Measurements from ENCODE around the gene RAPGEF4.
A peak's percentile ranks its signal among the peaks of the same experiment; 100 is the strongest.
"Not testable (repeated sequence)": the region's sequence is repeated elsewhere in the genome, so short reads cannot be mapped to it uniquely, and the experiment has no call there.

Gene RAPGEF4

GRCh38 chr2:173016451-173016850, 280.8 kb downstream of the RAPGEF4 start:
- DNase-seq, result no peak

GRCh38 chr2:173017646-173018420, 282.2 kb downstream of the RAPGEF4 start:
- DNase-seq, result no peak

- DNase-seq, result no peak
These were observed 284.1 kb downstream of the RAPGEF4 start for GRCh38 chr2:173019755-173020154.

- DNase-seq, result no peak
These were observed 286.3 kb downstream of the RAPGEF4 start for GRCh38 chr2:173021939-173022371.

GRCh38 chr2:173023718-173024117, 288.1 kb downstream of the RAPGEF4 start:
- no peak for DNase-seq

- no peak for DNase-seq
These were observed 290.8 kb downstream of the RAPGEF4 start for GRCh38 chr2:173026479-173026878.

GRCh38 chr2:173027181-173028128, 291.8 kb downstream of the RAPGEF4 start:
- DNase-seq, result peak; percentile 57

GRCh38 chr2:173028141-173028540, 292.5 kb downstream of the RAPGEF4 start:
- DNase-seq, result no peak

GRCh38 chr2:173028671-173029070, 293.0 kb downstream of the RAPGEF4 start:
- DNase-seq, result no peak

- no peak for DNase-seq
These were observed 295.2 kb downstream of the RAPGEF4 start for GRCh38 chr2:173030561-173031490.

- DNase-seq, result no peak
These were observed 296.4 kb downstream of the RAPGEF4 start for GRCh38 chr2:173032032-173032431.

- no peak for DNase-seq
These were observed 297.4 kb downstream of the RAPGEF4 start for GRCh38 chr2:173033084-173033483.

GRCh38 chr2:173034143-173034542, 298.5 kb downstream of the RAPGEF4 start:
- DNase-seq, result no peak

- DNase-seq, result no peak
These were observed 301.8 kb downstream of the RAPGEF4 start for GRCh38 chr2:173037245-173038120.

GRCh38 chr2:173038257-173038656, 302.6 kb downstream of the RAPGEF4 start:
- not testable (repeated sequence) for DNase-seq

- DNase-seq, result no peak
These were observed 305.1 kb downstream of the RAPGEF4 start for GRCh38 chr2:173040729-173041128.

GRCh38 chr2:173043476-173043875, 307.8 kb downstream of the RAPGEF4 start:
- DNase-seq, result no peak

- no peak for DNase-seq
These were observed 308.4 kb downstream of the RAPGEF4 start for GRCh38 chr2:173043897-173044519.

- no peak for DNase-seq
These were observed 309.0 kb downstream of the RAPGEF4 start for GRCh38 chr2:173044686-173045085.

GRCh38 chr2:173045181-173045580, 309.5 kb downstream of the RAPGEF4 start:
- DNase-seq, result no peak

- no peak for DNase-seq
These were observed 312.9 kb downstream of the RAPGEF4 start for GRCh38 chr2:173048522-173048896.

All from NCI-H774 (cell line).